WI38 (cell line): ENCODE results near the gene C11orf91.

Experiments
- H3K4me3 ChIP-seq: 2 replicates; pipeline ENCODE4 v1.5.1; 2011; ENCODE audit warnings: low read depth, mild to moderate bottlenecking, control low read depth, low read length
- CTCF ChIP-seq: IDR thresholded peaks from 2 replicates; pipeline ENCODE4 v1.5.1; 2012; ENCODE audit warnings: low read depth, mild to moderate bottlenecking, control low read depth, low read length

Gene C11orf91

GRCh38 chr11:33725496-33725895 is 24.9 kb upstream of the C11orf91 start:
- no peak overlapping the region for H3K4me3 ChIP-seq
- TF ChIP-seq CTCF = no peak

- no peak overlapping the region for H3K4me3 ChIP-seq
- TF ChIP-seq CTCF = no peak
Observed at GRCh38 chr11:33724644-33725035, 24.0 kb upstream of the C11orf91 start.

- no peak for TF ChIP-seq CTCF
- 0 out of 2 replicates have a peak overlapping the region, but pooled peaks have one; percentile 6 for H3K4me3 ChIP-seq
Observed at GRCh38 chr11:33723238-33723881, 22.7 kb upstream of the C11orf91 start.

GRCh38 chr11:33722590-33723234 is 22.1 kb upstream of the C11orf91 start:
- 0 out of 2 replicates have a peak overlapping the region, but pooled peaks have one; percentile 6 for H3K4me3 ChIP-seq
- TF ChIP-seq CTCF = no peak

- TF ChIP-seq CTCF = no peak
- no peak overlapping the region for H3K4me3 ChIP-seq
Observed at GRCh38 chr11:33721984-33722383, 21.4 kb upstream of the C11orf91 start.

- no peak for TF ChIP-seq CTCF
- no peak overlapping the region for H3K4me3 ChIP-seq
Observed at GRCh38 chr11:33721426-33721825, 20.8 kb upstream of the C11orf91 start.

- no peak for TF ChIP-seq CTCF
- no peak overlapping the region for H3K4me3 ChIP-seq
Observed at GRCh38 chr11:33719587-33719986, 19.0 kb upstream of the C11orf91 start.
